OCI-M2 (cell line): Measurements from ENCODE around the gene LILRB1.
"Not testable (repeated sequence)": the region's sequence is repeated elsewhere in the genome, so short reads cannot be mapped to it uniquely, and the experiment has no call there.

ENCODE experiments used
- DNase-seq: peaks from one replicate; lab custom pipeline; 2025; ENCODE audit not compliant: unreplicated experiment; lab: John Stamatoyannopoulos, UW

The LILRB1 gene

DNA sequence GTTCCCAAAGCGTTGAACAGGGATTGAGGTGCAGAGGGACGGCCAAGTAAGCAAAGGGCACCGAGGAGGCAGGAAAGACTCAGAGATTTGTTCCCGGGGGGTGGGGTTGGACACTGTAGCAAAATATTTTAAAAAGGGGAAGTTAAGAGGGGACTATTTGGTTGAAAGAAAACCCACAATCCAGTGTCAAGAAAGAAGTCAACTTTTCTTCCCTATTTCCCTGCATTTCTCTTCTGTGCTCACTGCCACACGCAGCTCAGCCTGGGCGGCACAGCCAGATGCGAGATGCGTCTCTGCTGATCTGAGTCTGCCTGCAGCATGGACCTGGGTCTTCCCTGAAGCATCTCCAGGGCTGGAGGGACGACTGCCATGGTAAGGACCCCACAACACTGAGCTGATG lies at the start of gene LILRB1:
Gene LILRB1, plus strand, starts transcription at position 223 of the 400 bp plus-strand sequence. CDS start 590 bp downstream, outside the sequence.
- not testable (repeated sequence) for DNase-seq

DNA sequence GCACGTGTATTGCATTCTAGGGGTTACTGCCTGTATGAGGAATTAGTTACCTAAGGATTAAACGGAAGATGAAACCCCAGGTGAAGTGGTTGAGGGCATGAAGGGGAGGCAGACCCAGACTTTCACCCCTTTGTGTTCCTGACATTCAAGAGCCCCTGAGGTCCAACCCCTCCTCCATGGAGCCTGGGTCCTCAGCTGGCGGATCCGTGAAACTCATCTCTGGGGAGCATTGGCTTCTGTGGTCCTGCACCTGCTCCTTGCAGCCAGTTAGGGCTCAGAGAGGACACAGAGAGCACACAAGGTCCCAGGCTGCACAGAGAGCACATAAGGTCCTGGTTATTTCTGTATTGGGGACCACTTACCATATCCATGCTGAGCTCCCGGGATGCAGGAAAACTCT lies 43.9 kb upstream of the LILRB1 start:
- DNase-seq, result no peak

DNA sequence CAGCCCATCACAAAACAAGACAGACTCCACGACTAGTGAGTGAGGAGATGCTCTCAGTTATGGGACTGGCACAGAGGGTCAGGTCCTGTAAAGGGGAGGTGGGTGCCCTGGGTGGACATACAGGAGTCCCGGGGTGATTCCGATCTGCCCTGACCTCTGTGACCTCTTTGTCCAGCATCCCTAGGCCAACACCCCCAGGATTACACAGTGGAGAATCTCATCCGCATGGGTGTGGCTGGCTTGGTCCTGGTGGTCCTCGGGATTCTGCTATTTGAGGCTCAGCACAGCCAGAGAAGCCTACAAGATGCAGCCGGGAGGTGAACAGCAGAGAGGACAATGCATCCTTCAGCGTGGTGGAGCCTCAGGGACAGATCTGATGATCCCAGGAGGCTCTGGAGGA lies 43.3 kb upstream of the LILRB1 start:
- DNase-seq, result no peak

DNA sequence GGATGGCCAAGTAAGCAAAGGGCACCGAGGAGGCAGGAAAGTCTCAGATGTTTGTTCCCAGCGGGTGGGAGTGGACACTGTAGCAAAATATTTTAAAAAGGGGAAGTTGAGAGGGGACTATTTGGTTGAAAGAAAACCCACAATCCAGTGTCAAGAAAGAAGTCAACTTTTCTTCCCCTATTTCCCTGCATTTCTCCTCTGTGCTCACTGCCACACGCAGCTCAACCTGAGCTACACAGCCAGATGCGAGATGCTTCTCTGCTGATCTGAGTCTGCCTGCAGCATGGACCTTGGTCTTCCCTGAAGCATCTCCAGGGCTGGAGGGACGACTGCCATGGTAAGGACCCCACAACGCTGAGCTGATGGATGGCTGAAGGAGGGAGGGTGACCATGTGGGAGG lies 36.8 kb upstream of the LILRB1 start, which contains the start of gene LILRA1:
Gene LILRA1, plus strand, starts transcription at position 188 of the 400 bp plus-strand sequence. CDS start 613 bp downstream, outside the sequence.
- DNase-seq, result not testable (repeated sequence)

DNA sequence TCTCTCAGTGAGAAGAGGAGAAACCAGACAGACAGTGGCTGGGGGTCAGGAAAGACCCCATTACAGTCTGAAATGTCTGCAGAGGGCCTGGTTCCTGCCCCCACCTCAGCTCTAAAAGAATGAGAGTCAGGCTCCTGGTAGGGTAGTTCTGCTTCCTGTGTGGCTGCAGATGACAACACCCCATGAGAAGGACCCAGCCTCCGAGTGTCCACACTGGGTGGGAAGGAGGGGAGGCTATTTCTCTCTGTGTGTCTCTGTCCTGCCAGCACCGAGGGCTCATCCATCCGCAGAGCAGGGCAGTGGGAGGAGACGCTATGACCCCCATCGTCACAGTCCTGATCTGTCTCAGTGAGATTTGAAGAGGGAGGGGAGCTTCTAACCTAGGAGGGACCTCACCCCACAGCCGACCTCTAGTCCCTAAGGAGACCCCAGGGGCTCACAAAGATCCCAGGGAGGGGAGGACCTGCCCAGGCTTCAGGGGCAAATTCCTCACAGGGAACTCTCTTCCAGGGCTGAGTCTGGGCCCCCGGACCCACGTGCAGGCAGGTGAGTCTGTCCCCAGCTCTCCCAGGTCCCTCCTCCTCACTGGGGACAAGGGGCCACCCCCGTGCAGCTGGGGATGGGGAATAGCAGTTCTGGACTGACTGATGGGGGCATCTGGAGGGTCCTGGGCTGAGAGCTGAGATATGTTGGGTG lies 36.2 kb upstream of the LILRB1 start:
- not testable (repeated sequence) for DNase-seq

DNA sequence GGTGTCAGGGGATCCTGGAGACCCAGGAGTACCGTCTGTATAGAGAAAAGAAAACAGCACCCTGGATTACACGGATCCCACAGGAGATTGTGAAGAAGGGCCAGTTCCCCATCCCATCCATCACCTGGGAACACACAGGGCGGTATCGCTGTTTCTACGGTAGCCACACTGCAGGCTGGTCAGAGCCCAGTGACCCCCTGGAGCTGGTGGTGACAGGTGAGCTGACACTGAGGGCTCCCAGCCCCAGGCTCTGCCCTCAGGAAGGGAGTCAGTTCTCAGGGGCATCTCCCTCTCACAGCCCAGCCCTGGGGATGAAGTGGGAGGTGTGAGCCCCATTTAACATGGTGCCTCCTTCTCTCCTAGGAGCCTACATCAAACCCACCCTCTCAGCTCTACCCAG lies 35.5 kb upstream of the LILRB1 start:
- DNase-seq, result no peak

DNA sequence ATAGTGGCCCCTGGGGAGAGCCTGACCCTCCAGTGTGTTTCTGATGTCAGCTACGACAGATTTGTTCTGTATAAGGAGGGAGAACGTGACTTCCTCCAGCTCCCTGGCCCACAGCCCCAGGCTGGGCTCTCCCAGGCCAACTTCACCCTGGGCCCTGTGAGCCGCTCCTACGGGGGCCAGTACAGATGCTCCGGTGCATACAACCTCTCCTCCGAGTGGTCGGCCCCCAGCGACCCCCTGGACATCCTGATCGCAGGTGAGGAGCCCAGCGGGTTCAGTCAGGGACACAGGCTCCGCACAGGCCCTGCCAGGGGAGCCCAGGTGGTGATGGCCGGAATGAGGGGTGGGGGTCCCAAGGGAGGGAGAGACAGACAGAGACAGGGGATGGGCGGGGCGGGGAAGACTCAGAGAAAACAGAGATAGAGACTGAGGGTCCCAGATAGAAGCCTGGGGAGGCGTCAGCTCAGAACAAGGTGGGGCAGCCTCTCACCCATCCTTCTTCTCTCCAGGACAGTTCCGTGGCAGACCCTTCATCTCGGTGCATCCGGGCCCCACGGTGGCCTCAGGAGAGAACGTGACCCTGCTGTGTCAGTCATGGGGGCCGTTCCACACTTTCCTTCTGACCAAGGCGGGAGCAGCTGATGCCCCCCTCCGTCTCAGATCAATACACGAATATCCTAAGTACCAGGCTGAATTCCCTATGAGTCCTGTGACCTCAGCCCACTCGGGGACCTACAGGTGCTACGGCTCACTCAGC lies 34.4 kb upstream of the LILRB1 start:
- DNase-seq, result not testable (repeated sequence)

DNA sequence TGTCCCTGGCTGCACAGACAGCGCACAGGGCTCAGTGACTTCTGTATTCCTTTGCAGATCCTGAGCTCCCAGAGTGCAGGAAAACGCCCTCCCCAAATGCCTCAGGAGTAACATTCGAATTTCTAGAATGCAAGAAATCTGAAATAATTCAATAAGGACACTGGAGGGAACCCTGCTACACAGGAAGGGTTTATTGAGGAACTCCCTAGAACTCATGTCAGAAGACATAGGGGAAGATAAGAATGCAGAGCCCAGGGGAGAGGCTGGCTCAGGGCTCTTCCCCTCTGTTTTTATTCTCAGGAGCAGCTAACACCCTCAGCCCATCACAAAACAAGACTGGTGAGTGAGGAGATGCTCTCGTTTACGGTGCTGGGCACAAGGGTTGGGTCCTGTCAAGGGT lies 30.1 kb upstream of the LILRB1 start:
- no peak for DNase-seq

DNA sequence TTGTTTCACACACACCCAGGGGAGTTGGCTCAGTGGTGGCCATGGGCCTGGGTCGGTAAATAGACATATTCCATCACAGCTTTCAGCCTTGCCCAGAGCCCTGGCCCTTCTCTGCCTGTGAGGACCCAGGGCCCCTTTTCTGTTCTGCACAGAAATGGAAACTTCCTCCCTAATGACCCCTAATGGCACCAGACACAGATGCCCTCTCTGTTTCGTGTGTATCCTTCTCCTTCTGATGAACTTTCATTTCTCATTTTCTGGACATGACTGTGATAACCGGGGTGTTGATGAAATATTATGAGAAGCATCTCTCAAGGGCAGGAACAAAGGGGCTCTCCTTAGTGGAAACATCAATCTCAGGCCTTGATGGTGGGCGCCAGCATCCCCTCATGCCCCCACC lies 24.1 kb upstream of the LILRB1 start:
- no peak for DNase-seq

DNA sequence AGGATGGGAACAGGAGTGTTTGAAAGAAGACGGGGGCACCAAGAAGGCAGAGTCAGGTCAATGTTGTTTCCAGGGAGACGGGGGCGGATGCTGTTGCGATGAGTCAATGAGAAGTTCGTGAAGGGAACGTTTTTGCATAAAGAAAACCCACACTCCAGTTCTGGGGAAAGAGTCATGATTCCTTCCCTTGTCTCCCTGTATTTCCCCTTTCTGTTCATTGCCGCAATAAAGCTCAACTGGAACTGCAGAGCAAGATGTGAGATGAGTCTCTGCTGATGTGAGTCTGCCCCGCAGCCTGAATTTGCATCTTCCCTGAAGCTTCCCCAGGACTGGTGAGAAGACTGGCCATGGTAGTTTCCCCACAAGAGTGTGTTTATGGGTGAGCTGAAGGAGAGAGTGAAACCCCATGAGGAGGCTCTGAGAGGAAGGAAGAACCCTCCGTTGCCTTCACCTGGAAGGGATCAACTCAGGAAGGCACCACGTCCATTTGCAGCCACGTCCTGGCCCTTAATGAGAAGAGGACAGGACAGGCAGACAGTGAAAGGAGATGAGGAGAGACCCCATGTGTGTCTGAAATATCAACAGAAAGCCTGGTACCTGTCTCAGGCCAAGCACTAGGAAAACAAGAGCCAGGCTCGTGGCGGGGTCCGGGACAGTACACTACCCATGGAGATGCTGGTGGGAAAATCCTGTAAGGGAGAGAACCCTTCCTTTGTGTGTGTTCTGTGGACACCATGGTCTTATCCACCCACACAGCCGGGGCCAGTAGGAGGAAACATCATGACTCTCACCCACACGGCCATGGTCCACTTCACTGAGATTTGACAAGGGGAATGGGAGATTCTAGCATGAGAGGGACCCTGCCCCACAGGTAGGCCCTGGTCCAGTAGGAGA lies 23.1 kb upstream of the LILRB1 start:
- DNase-seq, result no peak

DNA sequence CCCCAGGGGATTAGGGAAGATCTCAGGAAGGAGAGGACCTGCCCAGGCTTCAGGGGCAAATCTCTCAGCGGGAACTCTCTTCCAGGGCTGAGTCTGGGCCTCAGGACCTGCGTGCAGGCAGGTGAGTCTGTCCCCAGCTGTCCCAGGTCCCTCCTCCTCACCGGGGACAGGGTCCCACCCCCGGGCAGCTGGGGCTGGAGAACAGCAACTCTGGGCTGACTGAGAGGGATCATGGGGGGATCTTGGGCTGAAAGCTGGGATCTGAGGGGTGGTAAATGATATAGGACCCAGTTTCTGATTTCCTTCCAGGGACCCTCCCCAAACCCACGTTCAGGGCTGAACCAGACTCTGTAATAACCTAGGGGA lies 22.5 kb upstream of the LILRB1 start:
- DNase-seq, result no peak

DNA sequence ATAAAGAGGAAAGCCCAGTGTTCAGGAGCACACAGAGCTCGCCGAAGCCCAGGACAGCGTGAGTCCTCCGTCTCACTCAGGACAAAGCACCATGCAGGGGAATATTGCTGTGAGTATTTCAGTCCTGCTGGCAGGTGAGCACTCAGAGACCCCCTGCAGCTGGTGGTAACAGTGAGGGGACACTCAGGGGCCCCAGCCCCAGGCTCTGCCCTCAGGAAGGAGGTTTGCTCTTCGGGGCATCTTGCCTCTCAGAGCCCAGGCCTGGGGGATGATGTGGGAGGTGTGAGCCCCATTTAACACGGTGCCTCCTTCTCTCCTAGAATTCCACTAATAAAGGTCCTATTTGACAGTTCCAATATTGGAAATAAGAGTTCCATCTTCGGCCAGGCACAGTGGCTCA lies 22.1 kb upstream of the LILRB1 start:
- DNase-seq, result no peak

DNA sequence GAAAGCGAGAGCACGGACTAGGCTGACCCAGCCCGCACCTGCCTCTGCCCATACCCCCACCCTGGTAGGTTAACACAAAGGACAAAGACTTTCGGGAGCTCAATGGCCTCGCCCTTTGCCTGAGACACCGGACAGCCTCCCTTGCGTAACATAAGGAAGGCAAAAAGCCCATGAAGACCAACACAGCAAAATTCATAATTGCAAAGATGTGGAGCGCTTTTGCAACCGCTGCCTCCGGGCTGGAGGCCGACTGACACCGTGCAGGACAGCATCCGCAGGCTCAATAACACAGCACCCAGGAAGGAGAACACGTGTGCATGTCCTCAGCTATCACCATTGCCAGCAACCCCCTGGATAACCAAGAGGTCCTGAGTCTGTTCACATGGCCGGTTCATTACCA lies 21.5 kb upstream of the LILRB1 start:
- DNase-seq, result no peak

DNA sequence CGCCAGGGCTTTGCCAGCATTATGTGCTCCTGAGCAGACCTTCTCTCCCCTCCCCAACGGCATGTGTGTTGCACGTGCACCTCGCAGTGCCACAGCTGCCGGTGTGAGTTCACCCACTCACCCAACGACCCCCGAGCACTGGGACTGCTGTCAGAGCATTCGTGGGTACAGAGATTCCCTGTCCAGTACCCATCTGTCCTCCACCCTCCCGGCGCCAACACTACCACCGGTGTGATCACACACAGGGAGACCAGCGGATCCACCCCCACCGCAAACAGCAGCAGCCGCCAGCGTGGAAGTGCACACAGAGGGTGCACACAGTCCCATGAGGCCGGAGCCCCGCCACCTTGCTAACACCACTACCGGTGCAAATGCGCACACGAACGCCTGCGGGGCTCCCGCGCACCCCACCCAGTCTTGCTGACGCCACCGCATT lies 20.9 kb upstream of the LILRB1 start:
- no peak for DNase-seq

DNA sequence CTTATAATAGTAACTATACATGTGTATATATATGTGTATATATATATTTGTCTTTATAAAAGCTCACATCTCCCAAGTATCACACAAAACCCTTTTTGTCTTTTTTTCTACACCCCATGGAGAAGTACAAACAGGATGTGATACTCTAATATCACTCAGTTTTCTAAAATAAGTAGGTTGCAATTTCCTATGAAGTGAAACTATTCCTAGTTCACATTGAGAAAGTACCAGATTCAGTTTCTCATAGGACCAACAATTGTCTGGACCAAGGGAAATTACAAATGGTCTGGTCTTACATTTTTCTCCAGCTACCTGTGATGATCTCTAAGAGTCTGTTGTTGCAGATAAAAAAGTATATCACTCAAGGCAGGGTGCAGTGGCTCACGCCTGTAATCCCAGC lies 17.9 kb upstream of the LILRB1 start:
- DNase-seq, result no peak

DNA sequence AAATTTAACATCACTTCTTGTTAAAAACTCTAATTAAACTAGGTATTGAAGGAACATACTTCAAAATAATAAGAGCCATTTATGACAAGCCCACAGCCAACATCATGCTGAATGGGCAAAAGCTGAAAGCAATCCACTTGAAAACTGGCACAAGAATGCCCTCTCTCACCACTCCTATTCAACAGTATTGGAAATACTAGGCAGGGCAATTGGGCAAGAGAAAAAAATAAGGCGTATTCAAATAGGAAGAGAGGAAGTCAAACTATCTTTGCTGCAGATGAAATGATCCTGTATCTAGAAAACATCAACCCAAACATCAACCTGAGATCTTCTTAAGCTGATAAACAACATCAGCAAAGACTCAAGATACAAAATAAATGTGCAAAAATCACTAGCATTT lies 15.6 kb upstream of the LILRB1 start:
- DNase-seq, result no peak

DNA sequence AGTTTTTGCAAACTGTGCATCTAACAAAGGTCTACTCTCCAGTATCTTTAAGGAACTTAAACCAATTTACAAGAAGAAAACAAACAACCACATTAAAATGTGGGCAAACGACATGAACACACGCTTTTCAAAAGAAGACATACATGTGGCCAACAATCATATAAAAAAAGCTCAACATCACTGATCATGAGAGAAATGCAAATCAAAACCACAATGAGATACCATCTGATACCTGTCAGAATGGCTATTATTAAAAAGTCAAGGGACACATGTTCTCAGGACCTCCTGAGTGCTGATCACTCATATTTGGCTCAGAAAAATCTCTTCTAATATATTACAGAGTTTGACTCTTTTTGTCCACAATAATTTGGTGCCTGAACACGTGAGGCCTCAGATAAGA lies 14.2 kb upstream of the LILRB1 start:
- DNase-seq, result no peak

DNA sequence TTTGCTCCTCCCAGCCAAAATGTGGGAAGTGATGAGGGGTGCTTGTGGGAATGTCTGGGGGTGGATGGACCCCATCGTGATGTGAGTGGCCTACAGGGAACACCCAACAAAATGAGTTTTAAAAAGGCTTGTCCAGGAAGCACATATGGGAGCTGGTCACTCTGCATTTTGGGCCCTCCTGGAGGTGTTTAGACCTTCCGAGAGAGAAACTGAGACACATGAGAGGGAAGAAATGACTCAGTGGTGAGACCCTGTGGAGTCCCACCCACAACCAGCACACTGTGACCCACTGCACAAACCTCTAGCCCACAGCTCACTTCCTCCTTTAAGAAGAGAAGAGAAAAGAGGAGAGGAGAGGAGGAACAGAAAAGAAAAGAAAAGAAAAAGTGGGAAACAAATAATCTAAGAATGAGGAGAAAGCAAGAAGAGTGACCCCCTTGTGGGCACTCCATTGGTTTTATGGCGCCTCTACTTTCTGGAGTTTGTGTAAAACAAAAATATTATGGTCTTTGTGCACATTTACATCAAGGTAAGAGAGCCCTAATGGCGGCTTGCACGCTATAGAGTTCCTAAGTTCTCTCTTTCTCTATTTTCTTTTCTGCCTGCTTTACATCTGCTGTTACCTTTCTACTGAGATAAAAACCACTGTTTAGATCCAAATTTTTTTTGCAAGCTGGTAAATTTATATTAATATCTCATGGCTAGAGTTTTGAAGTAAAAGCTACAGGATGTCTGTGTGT lies 13.3 kb upstream of the LILRB1 start:
- DNase-seq, result no peak

DNA sequence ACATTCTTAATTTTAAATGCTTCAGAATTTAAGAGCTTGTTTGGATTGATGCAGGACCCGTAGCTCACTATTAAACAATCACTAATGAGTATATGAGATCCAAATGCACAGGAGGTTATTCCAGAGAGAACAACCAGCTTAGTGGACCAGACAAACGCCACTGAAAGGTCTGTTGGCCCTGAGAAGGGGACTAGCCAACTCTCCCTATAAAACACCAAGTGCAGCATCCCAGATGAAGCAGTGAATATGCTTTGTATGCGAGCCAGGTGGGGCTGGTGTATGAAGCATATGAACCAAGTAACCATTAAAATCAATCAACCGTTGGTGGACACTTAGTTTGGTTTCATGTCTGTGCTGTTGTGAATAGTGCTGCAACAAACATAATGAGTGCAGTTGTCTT lies 9.8 kb upstream of the LILRB1 start:
- no peak for DNase-seq

DNA sequence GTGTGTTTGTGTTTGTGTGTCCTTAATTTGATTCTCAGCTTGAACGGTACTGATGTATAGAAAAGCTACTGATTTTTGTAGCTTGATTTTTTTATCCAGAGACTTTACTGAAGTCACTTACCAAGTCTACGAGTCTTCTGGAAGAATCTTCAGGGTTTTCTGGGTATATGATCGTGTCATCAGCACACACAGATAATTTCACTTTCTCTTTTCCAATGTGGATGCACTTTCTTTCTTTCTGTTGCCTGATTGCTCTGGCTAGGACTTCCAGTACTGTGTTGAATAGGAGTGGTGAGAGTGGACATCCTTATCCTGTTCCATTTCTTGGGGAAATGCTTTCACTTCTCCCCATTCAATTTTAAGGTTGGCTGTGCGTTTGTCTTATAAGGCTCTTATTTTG lies 7.9 kb upstream of the LILRB1 start:
- no peak for DNase-seq

DNA sequence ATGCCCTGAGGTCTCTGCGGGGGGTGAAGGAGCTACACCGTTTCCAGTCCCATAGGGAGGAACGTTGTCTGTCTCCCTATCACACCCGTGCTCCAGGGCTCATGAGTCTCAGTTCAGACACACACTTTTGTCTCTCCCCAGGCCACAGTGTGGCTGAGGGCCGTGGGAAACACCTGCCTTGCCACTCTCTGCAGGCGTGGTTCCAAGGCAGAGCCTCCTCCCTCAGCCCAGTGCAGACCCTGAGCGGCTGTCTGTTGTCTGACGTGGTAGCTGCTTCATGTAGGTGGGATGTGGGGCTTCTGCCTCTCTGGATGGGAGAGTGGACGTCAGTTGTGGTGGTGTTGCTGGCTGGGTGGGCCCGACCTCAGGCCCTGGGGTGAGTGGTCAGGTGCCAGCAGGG lies 6.0 kb upstream of the LILRB1 start:
- not testable (repeated sequence) for DNase-seq
